ENCODE measurements around the gene GTPBP2.
A peak's percentile ranks its signal among the peaks of the same experiment; 100 is the strongest.
"Not testable (repeated sequence)": the region's sequence is repeated elsewhere in the genome, so short reads cannot be mapped to it uniquely, and the experiment has no call there.

Gene GTPBP2

GRCh38 chr6:43625393-43625992 lies 3.6 kb downstream of the GTPBP2 start:
- no peak for DNase-seq (ENCODE audit: extremely low read depth in 1 of 2, low read depth in 1 of 2)

DNA sequence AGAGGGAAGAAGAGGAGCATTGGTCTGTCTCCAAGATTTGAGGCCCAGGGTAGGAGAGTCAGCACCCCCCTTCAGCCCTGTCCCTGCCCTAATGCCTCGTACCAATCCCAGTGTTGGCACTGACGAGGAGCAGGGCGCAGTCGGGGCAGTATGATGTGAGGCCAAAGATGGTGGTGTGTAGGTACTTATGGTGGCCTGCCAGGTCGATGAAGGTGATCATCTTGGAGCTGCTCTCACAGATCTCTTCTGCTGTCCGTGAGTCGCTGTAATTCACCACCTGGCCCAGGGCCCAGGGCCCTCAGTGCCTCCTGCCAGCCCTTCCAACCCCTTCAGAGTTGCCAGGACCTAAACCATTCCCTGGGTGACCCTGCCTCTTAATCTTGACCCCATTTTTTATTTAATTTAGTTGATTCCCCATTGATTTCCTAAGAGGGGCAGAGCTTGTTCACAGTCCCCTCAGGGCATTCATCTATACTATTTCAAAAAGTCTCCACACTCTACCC lies 4.2 kb downstream of the GTPBP2 start:
- no peak for DNase-seq (ENCODE audit: extremely low read depth in 1 of 2, low read depth in 1 of 2)

DNA sequence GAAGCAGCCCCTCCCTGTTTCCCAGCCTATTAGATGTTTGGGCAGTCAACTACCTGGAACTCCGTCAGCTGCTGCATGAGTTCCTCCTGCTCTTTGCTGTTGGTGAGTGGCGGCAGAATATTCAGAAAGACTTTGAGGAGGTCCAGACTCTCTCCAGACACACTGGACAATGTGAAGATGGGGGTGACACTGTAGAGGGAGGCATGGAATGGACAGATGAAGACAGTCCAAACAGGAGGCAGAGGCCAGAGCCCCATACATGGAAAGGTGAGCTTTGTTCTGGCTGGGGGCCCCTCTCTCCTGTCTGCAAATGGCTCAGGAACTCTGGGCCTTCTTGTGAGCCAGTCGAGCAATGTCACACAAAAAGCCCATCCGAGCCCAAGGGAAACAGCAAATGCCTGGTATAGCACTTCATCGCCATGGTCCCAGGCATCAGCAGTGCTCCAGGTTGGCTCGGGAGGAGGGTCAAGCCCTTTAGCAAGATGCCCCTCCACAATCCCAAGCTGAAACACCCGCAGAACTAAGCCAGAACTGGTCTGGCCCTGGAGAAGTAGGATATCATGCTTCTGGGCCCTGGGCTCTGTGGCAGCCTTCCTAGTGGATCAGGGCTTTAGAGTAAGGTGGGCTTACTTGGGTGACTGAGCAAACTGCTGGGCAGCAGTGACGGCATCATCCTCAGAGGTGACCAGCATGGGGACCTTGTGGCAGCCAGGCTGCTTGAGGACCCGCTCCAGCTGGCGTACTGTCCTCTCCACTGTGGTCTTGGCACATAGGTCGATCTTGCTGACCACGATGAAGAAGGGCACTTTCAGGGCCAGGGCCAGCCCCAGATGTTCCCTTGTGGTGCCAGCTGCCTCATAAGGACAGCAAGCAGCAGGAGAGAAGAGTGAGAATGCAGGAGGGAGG lies 4.9 kb downstream of the GTPBP2 start:
- no peak for DNase-seq (ENCODE audit: extremely low read depth in 1 of 2, low read depth in 1 of 2)

DNA sequence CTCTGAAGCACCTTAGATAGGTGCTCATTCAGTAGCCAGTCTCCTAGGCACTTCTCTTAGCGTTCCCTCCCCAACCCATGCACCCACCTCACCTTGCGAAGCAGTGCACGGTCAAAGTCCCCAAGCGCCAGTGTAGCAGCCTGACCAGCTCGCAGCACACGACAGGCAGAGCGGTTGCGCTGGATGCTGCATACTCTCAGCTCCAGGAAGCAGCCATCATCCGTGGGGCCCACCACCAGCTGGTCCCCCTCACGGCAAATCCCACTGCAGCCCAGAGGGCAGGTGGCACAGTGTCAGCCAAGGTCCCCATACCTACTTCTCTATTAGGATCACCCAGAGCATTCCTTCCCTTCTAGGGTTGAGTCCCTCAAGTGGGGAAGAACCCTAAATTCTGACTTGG lies 6.5 kb downstream of the GTPBP2 start:
- DNase-seq (ENCODE audit: extremely low read depth in 1 of 2, low read depth in 1 of 2), result no peak

DNA sequence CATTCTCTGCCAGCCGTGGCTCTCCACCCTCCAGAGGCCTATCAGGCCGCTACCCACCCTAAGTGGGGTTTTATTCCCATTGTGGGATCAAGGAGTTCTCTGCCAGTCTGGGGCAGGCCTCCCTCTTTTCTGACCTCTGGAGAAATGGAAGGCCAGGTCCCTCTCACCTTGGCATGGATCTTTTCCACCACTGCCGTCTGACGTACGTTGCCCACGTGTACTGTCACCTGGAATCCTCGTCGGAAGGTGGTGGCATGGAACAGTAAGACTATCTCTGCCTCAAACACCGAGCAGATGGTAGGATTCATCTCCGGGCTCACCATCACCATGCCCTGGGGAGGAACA lies 7.3 kb downstream of the GTPBP2 start:
- no peak for DNase-seq (ENCODE audit: extremely low read depth in 1 of 2, low read depth in 1 of 2)

GRCh38 chr6:43621078-43621835 lies 7.8 kb downstream of the GTPBP2 start:
- DNase-seq (ENCODE audit: extremely low read depth in 1 of 2, low read depth in 1 of 2), result no peak

- DNase-seq (ENCODE audit: extremely low read depth in 1 of 2, low read depth in 1 of 2), result no peak
Measured at GRCh38 chr6:43616725-43617472, 12.2 kb downstream of the GTPBP2 start.

- DNase-seq (ENCODE audit: extremely low read depth in 1 of 2, low read depth in 1 of 2), result no peak
Measured at GRCh38 chr6:43614396-43614730, 14.7 kb downstream of the GTPBP2 start.

DNA sequence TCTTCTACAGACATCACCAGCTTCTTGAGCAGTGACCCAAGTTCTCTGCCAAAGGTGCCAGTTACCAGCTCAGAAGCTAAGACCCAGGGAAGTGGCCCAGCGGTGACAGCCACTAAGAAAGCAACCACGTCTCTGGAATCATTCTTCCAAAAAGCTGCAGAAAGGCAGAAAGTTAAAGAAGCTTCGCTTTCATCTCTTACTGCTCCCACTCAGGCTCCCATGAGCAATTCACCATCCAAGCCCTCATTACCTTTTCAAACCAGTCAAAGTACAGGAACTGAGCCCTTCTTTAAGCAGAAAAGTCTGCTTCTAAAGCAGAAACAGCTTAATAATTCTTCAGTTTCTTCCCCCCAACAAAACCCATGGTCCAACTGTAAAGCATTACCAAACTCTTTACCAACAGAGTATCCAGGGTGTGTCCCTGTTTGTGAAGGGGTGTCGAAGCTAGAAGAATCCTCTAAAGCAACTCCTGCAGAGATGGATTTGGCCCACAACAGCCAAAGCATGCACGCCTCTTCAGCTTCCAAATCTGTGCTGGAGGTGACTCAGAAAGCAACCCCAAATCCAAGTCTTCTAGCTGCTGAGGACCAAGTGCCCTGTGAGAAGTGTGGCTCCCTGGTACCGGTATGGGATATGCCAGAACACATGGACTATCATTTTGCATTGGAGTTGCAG lies 15.2 kb downstream of the GTPBP2 start:
- DNase-seq (ENCODE audit: extremely low read depth in 1 of 2, low read depth in 1 of 2), result no peak

DNA sequence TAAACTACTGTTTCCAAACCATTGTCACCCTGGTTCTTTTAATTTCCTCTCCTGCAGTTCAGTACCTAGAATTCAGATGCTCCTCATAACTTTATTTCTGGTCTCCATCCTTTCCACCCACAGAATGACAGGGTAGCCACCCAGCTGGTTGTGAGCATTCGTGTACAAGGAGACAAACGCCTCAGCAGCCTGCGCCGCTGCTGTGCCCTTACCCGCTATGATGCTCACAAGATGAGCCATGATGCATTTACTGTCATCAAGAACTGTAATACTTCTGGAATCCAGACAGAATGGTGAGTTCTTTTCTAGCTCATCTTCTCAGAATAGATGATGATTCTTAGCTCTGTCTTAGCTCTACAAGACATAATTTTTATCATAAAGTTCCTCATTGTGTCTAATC lies 18.6 kb downstream of the GTPBP2 start:
- DNase-seq (ENCODE audit: extremely low read depth in 1 of 2, low read depth in 1 of 2), result no peak

- no peak for DNase-seq (ENCODE audit: extremely low read depth in 1 of 2, low read depth in 1 of 2)
Measured at GRCh38 chr6:43609402-43609801, 19.7 kb downstream of the GTPBP2 start.

DNA sequence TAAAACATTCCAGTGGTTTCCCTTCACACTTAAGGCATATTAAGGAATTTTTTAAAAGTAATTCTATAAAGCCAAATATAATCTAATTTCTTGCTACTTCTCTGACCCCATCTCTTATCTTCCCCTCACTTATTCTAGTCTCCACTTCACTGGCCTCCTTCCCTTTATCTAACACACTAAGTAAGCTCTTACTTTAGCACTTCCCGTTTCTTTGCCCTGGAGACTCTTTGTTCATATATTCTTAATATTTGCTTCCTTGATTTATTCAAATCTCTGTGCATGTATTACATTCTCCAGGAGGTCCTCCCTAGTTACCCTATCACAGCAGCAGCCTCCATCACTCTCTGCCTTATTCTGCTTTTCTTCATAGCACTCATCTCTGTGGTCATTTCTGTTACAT lies 20.3 kb downstream of the GTPBP2 start:
- DNase-seq (ENCODE audit: extremely low read depth in 1 of 2, low read depth in 1 of 2), result no peak

DNA sequence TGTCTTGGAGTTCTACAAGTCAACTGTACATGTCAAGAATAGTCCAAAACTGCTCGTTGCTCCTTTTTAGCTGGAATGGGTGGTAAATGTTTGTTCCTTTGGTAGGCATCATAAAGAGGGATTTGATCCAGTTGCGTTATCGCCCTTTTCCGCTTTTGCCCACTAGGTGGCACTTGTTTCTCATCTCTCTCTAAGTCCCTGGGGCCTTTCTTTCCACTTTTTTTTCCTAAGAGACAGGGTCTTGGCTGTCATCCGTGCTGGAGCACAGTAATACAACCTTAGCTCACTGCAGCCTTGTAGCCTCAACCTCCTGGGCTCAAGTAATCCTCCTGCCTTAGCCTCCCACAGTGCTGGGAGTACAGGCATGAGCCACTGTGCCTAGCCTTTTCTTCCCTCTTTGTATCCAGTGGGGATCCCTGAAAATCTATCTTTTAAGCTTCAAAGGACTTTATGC lies 20.7 kb downstream of the GTPBP2 start:
- DNase-seq (ENCODE audit: extremely low read depth in 1 of 2, low read depth in 1 of 2), result peak in 1 of 2 donors; percentile 35

- DNase-seq (ENCODE audit: extremely low read depth in 1 of 2, low read depth in 1 of 2), result no peak
Measured at GRCh38 chr6:43606019-43606418, 23.0 kb downstream of the GTPBP2 start.

- no peak for DNase-seq (ENCODE audit: extremely low read depth in 1 of 2, low read depth in 1 of 2)
Measured at GRCh38 chr6:43604174-43604573, 24.9 kb downstream of the GTPBP2 start.

DNA sequence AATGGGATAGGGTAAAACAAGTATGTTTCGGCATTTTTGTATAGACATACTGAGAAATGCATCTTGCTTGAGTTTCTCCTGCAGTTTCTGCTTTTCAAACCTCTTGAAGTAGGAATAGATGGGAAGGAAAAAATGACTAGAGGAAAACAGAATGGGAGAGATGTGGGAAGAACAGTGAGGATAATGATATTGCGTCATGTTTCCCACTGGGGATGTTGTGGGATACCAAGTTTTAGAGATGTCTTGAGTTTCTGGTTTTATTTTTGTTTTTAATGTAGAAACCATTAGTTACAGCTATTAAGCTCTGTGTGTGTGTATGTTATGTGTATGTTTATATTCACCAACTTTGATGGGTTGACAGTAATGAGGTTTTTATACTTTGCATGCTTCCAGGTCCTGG lies 28.5 kb downstream of the GTPBP2 start:
- no peak for DNase-seq (ENCODE audit: extremely low read depth in 1 of 2, low read depth in 1 of 2)

- DNase-seq (ENCODE audit: extremely low read depth in 1 of 2, low read depth in 1 of 2), result no peak
Measured at GRCh38 chr6:43593938-43594337, 35.1 kb downstream of the GTPBP2 start.

- DNase-seq (ENCODE audit: extremely low read depth in 1 of 2, low read depth in 1 of 2), result not testable (repeated sequence)
Measured at GRCh38 chr6:43589564-43589963, 39.5 kb downstream of the GTPBP2 start.

- DNase-seq (ENCODE audit: extremely low read depth in 1 of 2, low read depth in 1 of 2), result no peak
Measured at GRCh38 chr6:43588194-43588593, 40.9 kb downstream of the GTPBP2 start.

GRCh38 chr6:43584892-43585570 lies 44.0 kb downstream of the GTPBP2 start:
- no peak for DNase-seq (ENCODE audit: extremely low read depth in 1 of 2, low read depth in 1 of 2)

Data from activated CD8-positive, alpha-beta memory T cell treated with anti-CD3 and anti-CD28 coated beads for 1 hour (primary cell).